Neural progenitor cell (in vitro differentiated cells): ENCODE measurements around the gene RETREG3. TPM values are rescaled to one million over a fixed set of nuclear protein-coding genes. Genes with fewer than 3 reads are reported as not detected.

Source experiments
- DNase-seq: peaks from one replicate; pipeline ENCODE4 v3.0.0-alpha.2; 2016; ENCODE audit warnings: low spot score
- H2AFZ ChIP-seq: fragments of 200-600 bp; sonication (generic); replicated peaks from 2 replicates; pipeline ENCODE4 v1.6.1; 2016; ENCODE audit warnings: antibody characterized with exemption
- H3F3A ChIP-seq: fragments of 200-600 bp; sonication (generic); 2 replicates; pipeline ENCODE4 v1.6.1; 2016; ENCODE audit warnings: antibody characterized with exemption, low read depth
- H3K27ac ChIP-seq: fragments of 200-600 bp; sonication (generic); 2 replicates; pipeline ENCODE4 v1.5.1; 2016; ENCODE audit warnings: mild to moderate bottlenecking
- H3K27me3 ChIP-seq: fragments of 200-600 bp; sonication (generic); 2 replicates; pipeline ENCODE4 v1.6.1; 2016; ENCODE audit warnings: mild to moderate bottlenecking, moderate library complexity
- H3K36me3 ChIP-seq: fragments of 200-600 bp; sonication (generic); 2 replicates; pipeline ENCODE4 v1.5.1; 2016
- H3K4me1 ChIP-seq: fragments of 200-600 bp; sonication (generic); 2 replicates; pipeline ENCODE4 v1.6.1; 2016; ENCODE audit warnings: mixed run types
- H3K4me2 ChIP-seq: fragments of 200-600 bp; sonication (generic); 2 replicates; pipeline ENCODE4 v1.6.1; 2016
- H3K4me3 ChIP-seq: fragments of 200-600 bp; sonication (generic); 2 replicates; pipeline ENCODE4 v1.5.1; 2016
- H3K79me2 ChIP-seq: fragments of 200-600 bp; sonication (generic); 2 replicates; pipeline ENCODE4 v1.6.1; 2016; ENCODE audit warnings: low read depth
- H3K9ac ChIP-seq: fragments of 200-600 bp; sonication (generic); 2 replicates; pipeline ENCODE4 v1.6.1; 2016
- H3K9me3 ChIP-seq: fragments of 200-600 bp; sonication (generic); 2 replicates; pipeline ENCODE4 v1.5.1; 2016; ENCODE audit warnings: low read depth
- H4K20me1 ChIP-seq: fragments of 200-600 bp; sonication (generic); 2 replicates; pipeline ENCODE4 v1.6.1; 2016; ENCODE audit warnings: low read depth
- H3K27ac Mint-ChIP-seq: 3 replicates; pipeline ENCODE4 v1.8.0; 2021; ENCODE audit warnings: mixed read lengths
- H3K27me3 Mint-ChIP-seq: 2 replicates; pipeline ENCODE4 v1.8.0; 2022; ENCODE audit warnings: low read depth, mild to moderate bottlenecking, inconsistent platforms, moderate library complexity, mixed read lengths; ENCODE audit not compliant: insufficient read depth
- H3K36me3 Mint-ChIP-seq: 3 replicates; pipeline ENCODE4 v1.8.0; 2021; ENCODE audit warnings: mixed read lengths
- H3K4me1 Mint-ChIP-seq: 3 replicates; pipeline ENCODE4 v1.8.0; 2021; ENCODE audit warnings: mixed read lengths
- H3K4me3 Mint-ChIP-seq: 3 replicates; pipeline ENCODE4 v1.8.0; 2021; ENCODE audit warnings: mild to moderate bottlenecking, moderate library complexity, mixed read lengths
- H3K9me3 Mint-ChIP-seq: 3 replicates; pipeline ENCODE4 v1.8.0; 2020; ENCODE audit warnings: mixed read lengths
- EZH2 ChIP-seq: fragments of 200-600 bp; sonication (generic); IDR thresholded peaks from 2 replicates; pipeline ENCODE4 v1.6.1; 2017; ENCODE audit warnings: antibody characterized with exemption, mild to moderate bottlenecking, moderate library complexity
- EZH2phosphoT487 ChIP-seq: fragments of 200-600 bp; sonication (generic); IDR thresholded peaks from 2 replicates; pipeline ENCODE4 v1.6.1; 2017; ENCODE audit warnings: antibody characterized with exemption
- total RNA-seq: library from RNA; depleted of rRNA; stranded (reverse); fragments of >200 nt; gene quantifications from 2 replicates; pipeline ENCODE4 v1.2.3, GENCODE V29; 2015; ENCODE audit warnings: low replicate concordance
- TF ChIP-seq, protein P1 (sequence below): fragments of 200-600 bp; sonication (generic); IDR thresholded peaks from 2 replicates; pipeline ENCODE4 v1.5.1; 2017; ENCODE audit warnings: antibody characterized with exemption, mild to moderate bottlenecking

Gene RETREG3
- total RNA-seq, 1 donor from 2014 or later: 23.6 TPM

DNA sequence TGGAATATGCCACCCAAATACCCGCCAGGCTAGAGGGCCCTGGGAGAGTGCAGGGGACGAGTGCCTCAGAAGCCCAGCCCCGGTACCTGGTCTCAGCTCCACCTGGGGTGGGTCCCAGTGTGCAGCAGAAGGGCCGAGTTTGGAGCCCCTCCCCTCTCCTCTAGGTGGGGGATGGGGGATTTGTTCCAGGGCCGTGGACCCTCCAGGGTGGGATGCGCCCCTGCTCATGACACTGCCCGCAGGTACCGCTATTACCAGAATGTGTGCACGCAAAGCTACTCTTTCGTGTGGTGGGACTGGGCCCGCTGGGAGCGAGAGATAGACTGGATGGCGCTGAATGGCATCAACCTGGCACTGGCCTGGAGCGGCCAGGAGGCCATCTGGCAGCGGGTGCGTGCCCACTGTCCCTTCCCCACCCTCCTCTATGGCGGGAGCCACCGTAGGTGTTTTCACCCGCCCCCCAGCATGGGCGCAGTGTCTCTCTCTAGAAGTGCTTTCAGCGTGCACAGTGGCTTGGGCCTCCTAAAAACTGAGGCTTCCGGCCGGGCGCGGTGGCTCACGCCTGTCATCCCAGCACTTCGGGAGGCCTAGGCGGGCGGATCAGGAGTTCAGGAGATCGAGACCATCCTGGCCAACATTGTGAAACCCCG, 71.9 kb downstream of the RETREG3 start:
- Histone ChIP-seq H2AFZ (no peak overlapping the region), H3K27ac (no peak overlapping the region), H3F3A (no peaks in the 10 kb centered on the region), H3K4me1 (peaks cover 10% of the 10 kb centered on the region), H3K4me2 (peak overlapping the region; percentile 78), H3K9ac (no peak overlapping the region), H3K9me3 (no peaks in the 10 kb centered on the region), H3K79me2 (peaks cover 5% of the 10 kb centered on the region), H3K27me3 (peaks cover 20% of the 10 kb centered on the region), H4K20me1 (no peaks in the 10 kb centered on the region), H3K4me3 (peak overlapping the region; percentile 52), H3K36me3 (no peaks in the 10 kb centered on the region)
- Mint-ChIP-seq H3K27ac (no peak overlapping the region), H3K4me1 (peaks cover 13% of the 10 kb centered on the region), H3K9me3 (no peaks in the 10 kb centered on the region), H3K36me3 (peaks cover 3% of the 10 kb centered on the region), H3K4me3 (peak overlapping the region; percentile 90), H3K27me3 (no peaks in the 10 kb centered on the region)
- DNase-seq: no peak
- TF ChIP-seq EZH2: no peak
- TF ChIP-seq, protein P1, sequence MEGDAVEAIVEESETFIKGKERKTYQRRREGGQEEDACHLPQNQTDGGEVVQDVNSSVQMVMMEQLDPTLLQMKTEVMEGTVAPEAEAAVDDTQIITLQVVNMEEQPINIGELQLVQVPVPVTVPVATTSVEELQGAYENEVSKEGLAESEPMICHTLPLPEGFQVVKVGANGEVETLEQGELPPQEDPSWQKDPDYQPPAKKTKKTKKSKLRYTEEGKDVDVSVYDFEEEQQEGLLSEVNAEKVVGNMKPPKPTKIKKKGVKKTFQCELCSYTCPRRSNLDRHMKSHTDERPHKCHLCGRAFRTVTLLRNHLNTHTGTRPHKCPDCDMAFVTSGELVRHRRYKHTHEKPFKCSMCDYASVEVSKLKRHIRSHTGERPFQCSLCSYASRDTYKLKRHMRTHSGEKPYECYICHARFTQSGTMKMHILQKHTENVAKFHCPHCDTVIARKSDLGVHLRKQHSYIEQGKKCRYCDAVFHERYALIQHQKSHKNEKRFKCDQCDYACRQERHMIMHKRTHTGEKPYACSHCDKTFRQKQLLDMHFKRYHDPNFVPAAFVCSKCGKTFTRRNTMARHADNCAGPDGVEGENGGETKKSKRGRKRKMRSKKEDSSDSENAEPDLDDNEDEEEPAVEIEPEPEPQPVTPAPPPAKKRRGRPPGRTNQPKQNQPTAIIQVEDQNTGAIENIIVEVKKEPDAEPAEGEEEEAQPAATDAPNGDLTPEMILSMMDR: no peak
- TF ChIP-seq EZH2phosphoT487: no peak

DNA sequence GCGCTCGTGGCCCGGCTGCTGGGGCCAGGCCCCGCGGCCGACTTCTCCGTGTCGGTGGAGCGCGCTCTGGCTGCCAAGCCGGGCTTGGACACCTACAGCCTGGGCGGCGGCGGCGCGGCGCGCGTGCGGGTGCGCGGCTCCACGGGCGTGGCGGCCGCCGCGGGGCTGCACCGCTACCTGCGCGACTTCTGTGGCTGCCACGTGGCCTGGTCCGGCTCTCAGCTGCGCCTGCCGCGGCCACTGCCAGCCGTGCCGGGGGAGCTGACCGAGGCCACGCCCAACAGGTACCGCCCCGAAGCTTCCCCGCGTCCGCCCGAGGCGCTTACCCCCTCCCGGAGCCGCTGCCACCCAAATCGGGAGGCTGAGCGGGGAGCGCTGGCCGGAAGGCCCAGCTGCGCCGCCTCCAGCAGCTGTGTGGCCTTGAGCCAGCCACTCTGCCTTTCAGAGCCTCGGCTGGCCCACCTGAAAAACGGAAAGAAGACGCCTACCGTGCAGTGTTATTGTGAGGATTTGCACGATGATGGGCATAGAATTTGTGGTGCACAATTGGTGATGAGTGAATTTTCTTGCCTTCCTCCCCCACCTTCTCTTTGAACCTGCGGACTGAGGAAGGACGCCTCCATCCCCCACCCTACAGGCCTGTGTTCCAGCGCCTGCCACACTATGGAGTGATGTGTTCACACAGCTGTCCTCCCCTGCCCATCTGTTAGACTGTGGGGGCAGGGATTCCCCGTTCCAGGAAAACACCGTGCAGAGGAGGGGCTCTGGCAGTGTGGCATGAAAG, 72.6 kb downstream of the RETREG3 start:
- peak overlapping the region; percentile 4 for H2AFZ ChIP-seq

DNA sequence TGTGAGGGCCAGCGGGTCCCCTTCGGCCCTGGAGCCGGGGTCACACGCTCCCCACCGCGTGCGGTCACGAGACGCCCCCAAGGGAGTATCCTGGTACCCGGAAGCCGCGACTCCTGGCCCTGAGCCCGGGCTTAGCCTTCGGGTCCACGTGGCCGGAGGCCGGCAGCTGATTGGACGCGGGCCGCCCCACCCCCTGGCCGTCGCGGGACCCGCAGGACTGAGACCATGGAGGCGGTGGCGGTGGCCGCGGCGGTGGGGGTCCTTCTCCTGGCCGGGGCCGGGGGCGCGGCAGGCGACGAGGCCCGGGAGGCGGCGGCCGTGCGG, 73.2 kb downstream of the RETREG3 start, which contains the start of gene NAGLU:
Gene NAGLU, plus strand, starts transcription at position 194 of the 324 bp plus-strand sequence. Its CDS starts 32 bp downstream, at position 226.
- H2AFZ ChIP-seq: peak within 1 kb of the TSS; percentile 31
- no peaks in the 10 kb centered on the region for H3K9me3 Mint-ChIP-seq

More for the DNA sequence above, 72.6 kb downstream of the RETREG3 start:
- H4K20me1 ChIP-seq: no peaks in the 10 kb centered on the region
- H3K27me3 Mint-ChIP-seq: peaks cover 1% of the 10 kb centered on the region
- peaks cover 26% of the 10 kb centered on the region for H3K27me3 ChIP-seq
- H3F3A ChIP-seq: peaks cover 3% of the 10 kb centered on the region
- peaks cover 5% of the 10 kb centered on the region for H3K79me2 ChIP-seq
- peaks cover 3% of the 10 kb centered on the region for H3K36me3 Mint-ChIP-seq
- peak overlapping the region; percentile 90 for H3K4me3 Mint-ChIP-seq
- peak overlapping the region; percentile 78 for H3K4me2 ChIP-seq
- H3K4me3 ChIP-seq: peak overlapping the region; percentile 52
- H3K4me1 ChIP-seq: peaks cover 10% of the 10 kb centered on the region
- H3K9me3 Mint-ChIP-seq: no peaks in the 10 kb centered on the region
- no peaks in the 10 kb centered on the region for H3K36me3 ChIP-seq
- DNase-seq: peak; percentile 87
- no peaks in the 10 kb centered on the region for H3K9me3 ChIP-seq
- no peak overlapping the region for H3K27ac ChIP-seq
- no peak for TF ChIP-seq EZH2phosphoT487
- TF ChIP-seq EZH2: no peak
- TF ChIP-seq, protein P1: no peak
- no peak overlapping the region for H3K27ac Mint-ChIP-seq
- H3K4me1 Mint-ChIP-seq: peaks cover 17% of the 10 kb centered on the region
- no peak overlapping the region for H3K9ac ChIP-seq

More for the DNA sequence above, 73.2 kb downstream of the RETREG3 start, which contains the start of gene NAGLU:
- Histone ChIP-seq H3K4me3 (peak within 1 kb of the TSS; percentile 52), H3F3A (peaks cover 6% of the 10 kb centered on the region), H3K27me3 (peaks cover 31% of the 10 kb centered on the region), H3K36me3 (no peaks in the 10 kb centered on the region), H3K27ac (no peak within 1 kb of the TSS), H3K4me1 (peaks cover 10% of the 10 kb centered on the region), H3K9ac (no peak within 1 kb of the TSS), H3K4me2 (peak within 1 kb of the TSS; percentile 78), H4K20me1 (no peaks in the 10 kb centered on the region), H3K79me2 (peaks cover 5% of the 10 kb centered on the region), H3K9me3 (no peaks in the 10 kb centered on the region)
- TF ChIP-seq EZH2phosphoT487: no peak
- no peak for TF ChIP-seq EZH2
- TF ChIP-seq, protein P1: no peak
- Mint-ChIP-seq H3K27me3 (peaks cover 3% of the 10 kb centered on the region), H3K4me1 (peaks cover 22% of the 10 kb centered on the region), H3K36me3 (peaks cover 2% of the 10 kb centered on the region), H3K27ac (no peak within 1 kb of the TSS), H3K4me3 (peak within 1 kb of the TSS; percentile 90)
- DNase-seq: peak; percentile 88
